ENCODE measurements around the gene ATP2B2. TPM values are rescaled to one million over a fixed set of nuclear protein-coding genes. Genes with fewer than 3 reads are reported as not detected.
A peak's percentile ranks its signal among the peaks of the same experiment; 100 is the strongest.

Gene ATP2B2
- total RNA-seq, 1 experiment from 2014 or later: not detected

- no peak for DNase-seq (ENCODE audit: low read depth)
These were observed 105.2 kb downstream of the ATP2B2 start for GRCh38 chr3:10400050-10400748.

GRCh38 chr3:10399634-10400033 lies 105.8 kb downstream of the ATP2B2 start:
- DNase-seq (ENCODE audit: low read depth): no peak

GRCh38 chr3:10398341-10398740 lies 107.0 kb downstream of the ATP2B2 start:
- DNase-seq (ENCODE audit: low read depth): no peak

GRCh38 chr3:10397879-10398278 lies 107.5 kb downstream of the ATP2B2 start:
- no peak for DNase-seq (ENCODE audit: low read depth)

DNA sequence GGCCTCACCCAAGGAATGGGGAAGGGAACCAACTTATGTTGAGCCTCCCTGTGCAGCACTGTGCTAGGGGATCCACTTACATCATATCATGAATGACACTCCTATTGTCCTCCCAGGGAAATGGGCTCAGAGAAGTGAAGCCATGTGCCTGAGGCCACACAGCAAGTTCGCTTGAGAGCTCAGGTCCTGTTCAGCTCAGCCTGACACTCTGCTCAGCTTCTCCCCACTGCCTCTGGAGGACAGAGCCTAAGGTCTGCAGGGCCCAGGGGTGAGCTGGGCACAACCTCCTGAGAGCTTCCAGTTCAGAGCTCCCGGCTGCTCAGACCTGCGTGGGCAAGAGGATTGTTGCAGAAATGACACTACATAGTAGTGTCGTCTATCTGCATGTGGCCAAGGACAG lies 108.5 kb downstream of the ATP2B2 start:
- DNase-seq (ENCODE audit: low read depth): no peak

DNA sequence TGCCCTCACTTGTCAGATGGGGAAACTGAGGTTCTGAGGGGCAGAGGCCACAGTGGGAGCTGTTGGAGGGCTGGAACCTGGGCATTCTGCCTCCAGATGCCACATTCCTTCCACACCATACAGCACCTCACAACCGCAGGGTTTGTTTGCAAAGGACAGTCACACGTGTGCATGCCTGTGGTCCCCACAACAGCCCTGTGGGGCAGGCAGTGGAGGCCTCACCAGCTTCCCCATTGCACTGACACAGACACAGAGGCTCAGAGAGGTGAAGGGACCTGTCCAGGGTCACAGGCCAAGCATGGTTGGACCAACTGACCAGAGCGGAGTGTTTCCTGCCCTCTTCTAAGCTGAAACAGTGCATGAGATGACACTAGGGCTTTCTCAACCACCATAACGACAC lies 109.3 kb downstream of the ATP2B2 start:
- no peak for DNase-seq (ENCODE audit: low read depth)

GRCh38 chr3:10395671-10396070 lies 109.7 kb downstream of the ATP2B2 start:
- DNase-seq (ENCODE audit: low read depth): no peak

DNA sequence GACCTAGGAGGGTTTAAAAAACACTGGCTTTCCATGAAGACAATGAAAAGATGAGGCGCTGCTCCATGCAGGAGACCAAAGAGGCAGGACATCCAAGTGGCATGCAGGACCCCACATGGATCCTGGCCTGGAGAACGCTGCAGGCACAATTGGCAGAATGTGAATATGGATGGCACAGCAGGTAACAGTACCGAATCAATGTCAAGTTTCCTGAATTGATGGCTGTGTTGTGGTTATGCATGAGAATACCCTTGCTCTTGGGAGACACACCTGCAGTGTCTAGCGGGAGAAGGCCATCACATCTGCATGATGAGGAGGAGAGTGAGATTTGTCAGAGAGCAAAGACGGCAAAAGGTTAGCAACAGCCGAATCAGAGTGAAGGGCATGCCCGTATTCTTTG lies 110.2 kb downstream of the ATP2B2 start:
- no peak for DNase-seq (ENCODE audit: low read depth)

- no peak for DNase-seq (ENCODE audit: low read depth)
These were observed 110.8 kb downstream of the ATP2B2 start for GRCh38 chr3:10394491-10395025.

DNA sequence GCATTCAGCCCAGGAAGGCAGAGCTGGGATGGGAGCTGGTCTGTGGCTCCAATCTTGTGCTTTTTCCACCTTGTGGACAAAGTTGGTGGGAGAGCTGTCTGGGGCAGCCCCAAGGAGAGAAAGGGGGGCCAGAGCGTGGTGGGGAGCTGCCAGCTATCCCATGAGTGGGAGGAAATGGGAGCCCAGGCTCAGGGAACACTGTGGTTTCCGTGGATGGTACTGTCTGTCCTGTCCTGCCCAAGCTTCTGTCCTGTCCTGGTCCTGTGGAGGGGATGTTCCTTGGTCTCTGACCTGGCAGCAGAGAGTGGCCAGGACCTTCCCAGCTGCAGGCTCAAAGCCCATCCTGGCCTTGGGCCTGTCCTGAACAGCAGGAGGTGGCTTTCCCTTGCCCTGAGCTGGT lies 111.9 kb downstream of the ATP2B2 start:
- no peak for DNase-seq (ENCODE audit: low read depth)

DNA sequence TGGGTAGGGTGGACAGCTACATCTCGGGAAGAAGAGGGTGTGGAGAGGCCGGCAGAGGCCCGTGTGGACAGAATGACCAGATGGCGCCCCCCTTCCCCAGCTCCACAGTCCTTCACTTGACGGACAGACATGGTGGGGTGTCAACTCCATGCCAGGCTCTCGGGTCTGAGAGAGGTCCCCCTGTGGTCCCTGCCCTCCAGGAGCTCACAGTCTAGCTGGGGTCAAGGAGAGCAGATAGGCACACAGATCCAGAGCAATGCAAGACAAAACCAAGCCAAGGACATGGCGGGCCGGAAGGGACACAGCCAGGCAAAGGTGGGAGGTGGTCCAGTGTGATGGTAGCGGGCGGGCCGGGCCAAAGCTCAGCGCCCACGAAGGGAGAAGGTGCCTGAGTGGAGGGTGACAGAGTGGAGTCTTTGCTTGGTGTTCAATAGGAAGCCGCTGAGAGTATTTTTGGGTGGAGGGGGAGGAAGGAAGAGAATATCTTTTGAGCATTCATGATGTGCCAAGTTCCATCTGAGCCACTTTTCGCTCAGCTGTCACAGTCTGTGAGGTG lies 112.4 kb downstream of the ATP2B2 start:
- DNase-seq (ENCODE audit: low read depth): no peak

- no peak for DNase-seq (ENCODE audit: low read depth)
These were observed 113.1 kb downstream of the ATP2B2 start for GRCh38 chr3:10392244-10392643.

DNA sequence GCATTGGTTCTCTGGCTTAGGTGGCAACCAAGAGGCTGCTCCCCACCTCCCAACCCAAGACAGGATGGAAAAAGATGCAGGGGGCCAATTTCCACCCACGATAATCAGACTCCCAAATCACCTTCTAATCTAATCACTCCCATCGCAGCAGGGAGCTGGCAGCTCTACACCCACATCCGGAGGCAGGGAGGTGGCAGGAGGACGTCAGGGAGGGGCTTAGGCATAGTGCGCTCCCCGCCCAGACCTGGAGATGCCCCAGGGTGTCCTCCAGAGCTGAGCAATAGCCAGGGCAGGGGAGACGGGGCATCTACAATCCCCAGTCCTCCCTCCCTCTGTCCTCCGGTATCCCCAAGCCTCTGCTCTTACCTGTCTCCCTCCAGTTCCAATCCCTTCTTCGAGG lies 114.0 kb downstream of the ATP2B2 start:
- peak; percentile 51 for DNase-seq (ENCODE audit: low read depth)

GRCh38 chr3:10390641-10391373 lies 114.6 kb downstream of the ATP2B2 start:
- DNase-seq (ENCODE audit: low read depth): no peak

DNA sequence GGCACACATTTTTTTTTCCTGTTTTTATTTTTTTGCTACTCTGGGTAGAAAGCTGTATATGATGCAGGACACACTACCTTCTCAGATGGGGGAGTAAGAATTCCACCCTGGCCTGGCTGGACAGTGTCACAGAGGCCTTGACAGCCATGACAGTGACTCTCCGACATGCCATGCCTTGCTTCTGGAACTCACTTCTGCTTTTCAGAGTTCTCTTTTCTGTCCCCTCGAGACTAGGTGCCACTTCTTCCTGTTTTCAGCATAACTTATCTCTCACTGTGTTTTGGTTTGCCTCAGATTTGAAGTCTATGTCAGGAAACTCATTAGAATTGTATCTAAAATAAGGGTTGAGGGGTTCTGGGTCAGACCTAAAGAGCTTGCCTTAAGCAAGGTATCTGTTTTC lies 115.4 kb downstream of the ATP2B2 start:
- no peak for DNase-seq (ENCODE audit: low read depth)

GRCh38 chr3:10389339-10389738 lies 116.0 kb downstream of the ATP2B2 start:
- no peak for DNase-seq (ENCODE audit: low read depth)

- no peak for DNase-seq (ENCODE audit: low read depth)
These were observed 117.3 kb downstream of the ATP2B2 start for GRCh38 chr3:10387881-10388609.

DNA sequence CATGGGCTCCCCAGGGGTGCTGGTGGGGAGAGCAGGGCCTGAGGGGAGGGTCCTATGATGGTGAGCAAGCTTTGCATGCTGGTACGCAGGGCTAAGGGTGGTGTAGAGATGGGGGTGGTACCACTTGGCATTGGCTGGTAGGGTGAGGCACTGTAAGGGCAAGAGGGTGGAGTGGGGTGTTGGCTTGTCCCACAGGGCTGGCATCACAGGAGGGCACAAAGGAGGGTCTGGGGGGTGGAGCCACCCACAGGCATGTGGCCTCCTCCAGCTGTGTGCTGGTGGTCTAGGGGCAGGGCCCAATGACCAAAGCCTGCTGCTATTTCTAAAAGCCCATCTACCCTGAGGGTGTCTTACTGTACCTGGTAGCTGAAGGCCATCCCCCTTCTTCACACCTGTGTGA lies 119.3 kb downstream of the ATP2B2 start:
- no peak for DNase-seq (ENCODE audit: low read depth)

- DNase-seq (ENCODE audit: low read depth): no peak
These were observed 120.6 kb downstream of the ATP2B2 start for GRCh38 chr3:10384541-10385360.

GRCh38 chr3:10383850-10384248 lies 121.5 kb downstream of the ATP2B2 start:
- no peak for DNase-seq (ENCODE audit: low read depth)
